Measurements from ENCODE around the gene KRT32. TPM values are rescaled to one million over a fixed set of nuclear protein-coding genes. Genes with fewer than 3 reads are reported as not detected.

Gene KRT32
- total RNA-seq (2022; extraction: Qiagen RNA extraction) = 0.05 to 0.07 TPM (median 0.06 TPM) in 3 of 5 replicates, not detected in the others

DNA sequence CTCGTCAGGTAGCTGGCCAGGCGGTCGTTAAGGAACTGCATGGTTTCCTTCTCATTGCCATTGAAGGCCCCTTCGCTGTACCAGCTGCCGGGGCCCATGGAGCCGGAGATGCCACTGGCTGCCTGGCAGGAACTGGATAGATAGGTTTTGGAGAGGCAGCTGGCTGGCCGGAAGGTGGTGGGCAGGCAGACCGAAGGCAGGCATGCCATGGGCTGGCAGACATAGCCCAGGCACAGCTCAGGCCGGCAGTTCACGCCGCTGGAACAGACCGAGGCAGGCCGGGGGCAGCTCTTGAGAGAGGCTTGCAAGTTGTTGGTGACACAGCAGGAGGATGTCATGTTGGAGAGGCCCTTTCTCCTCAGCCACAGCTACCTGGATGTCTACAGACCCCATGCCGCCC, at the start of gene KRT32:
TSS of gene KRT32 (minus strand) at position 399 of the 400 bp plus-strand sequence. CDS start at position 338, 61 bp downstream.

DNA sequence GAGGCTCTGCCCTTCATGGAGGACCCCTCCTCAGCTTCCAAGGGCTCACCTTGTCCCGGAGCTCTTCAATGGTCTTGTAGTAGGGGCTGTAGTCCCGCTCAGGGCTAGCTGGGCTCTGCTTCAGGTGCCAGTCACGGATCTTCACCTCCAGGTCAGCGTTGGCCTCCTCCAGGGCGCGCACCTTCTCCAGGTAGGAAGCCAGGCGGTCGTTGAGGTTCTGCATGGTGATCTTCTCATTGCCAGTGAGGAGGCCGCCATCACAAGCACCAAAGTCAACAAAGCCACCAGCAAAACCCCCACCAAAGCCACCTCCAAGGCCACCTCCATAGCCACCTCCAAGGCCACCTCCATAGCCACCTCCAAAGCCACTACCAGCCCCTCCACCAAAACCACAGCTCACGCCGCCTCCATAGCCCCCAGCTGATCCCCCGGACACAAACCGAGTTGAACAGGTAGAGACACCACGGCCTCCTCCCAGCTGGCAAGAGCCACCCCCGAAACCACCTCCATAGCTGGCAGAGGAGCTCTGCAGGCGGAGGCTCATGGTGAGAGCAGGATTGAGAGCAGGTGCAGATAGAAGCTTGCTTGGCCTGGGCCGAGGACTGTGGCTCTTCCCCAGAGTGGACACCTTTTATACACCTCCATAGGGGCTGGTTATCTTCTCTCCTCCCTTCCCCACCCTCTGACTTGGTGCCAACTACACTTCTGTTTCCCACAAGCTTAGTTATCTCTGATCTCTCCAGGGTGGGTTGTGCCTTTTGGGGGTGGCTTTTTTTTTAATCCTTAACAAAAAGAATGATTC, 38.0 kb upstream of the KRT32 start, which contains the start of gene KRT13:
TSS of gene KRT13 (minus strand) at position 606 of the 802 bp plus-strand sequence. CDS start at position 544, 62 bp downstream.

DNA sequence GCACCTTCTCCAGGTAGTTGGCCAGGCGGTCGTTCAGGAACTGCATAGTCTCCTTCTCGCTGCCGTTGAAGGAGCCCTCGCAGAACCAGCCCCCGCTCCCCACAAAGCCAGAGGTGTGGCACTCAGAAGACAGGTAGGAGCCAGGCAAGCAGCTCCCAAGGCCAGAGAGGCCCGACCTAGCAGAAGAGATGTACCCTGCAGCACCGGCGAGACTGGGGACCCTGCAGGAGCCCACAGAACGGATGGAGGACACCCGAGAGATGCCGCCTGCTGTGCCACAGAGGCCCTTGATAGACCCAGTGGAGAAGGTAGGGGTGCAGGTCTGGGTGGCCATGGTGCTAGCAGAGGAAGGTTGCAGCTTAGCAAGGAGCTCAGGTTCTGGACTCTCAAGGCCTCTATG, 22.3 kb upstream of the KRT32 start, which contains the start of gene KRT36:
TSS of gene KRT36 (minus strand) at position 380 of the 400 bp plus-strand sequence. CDS start at position 334, 46 bp downstream.

DNA sequence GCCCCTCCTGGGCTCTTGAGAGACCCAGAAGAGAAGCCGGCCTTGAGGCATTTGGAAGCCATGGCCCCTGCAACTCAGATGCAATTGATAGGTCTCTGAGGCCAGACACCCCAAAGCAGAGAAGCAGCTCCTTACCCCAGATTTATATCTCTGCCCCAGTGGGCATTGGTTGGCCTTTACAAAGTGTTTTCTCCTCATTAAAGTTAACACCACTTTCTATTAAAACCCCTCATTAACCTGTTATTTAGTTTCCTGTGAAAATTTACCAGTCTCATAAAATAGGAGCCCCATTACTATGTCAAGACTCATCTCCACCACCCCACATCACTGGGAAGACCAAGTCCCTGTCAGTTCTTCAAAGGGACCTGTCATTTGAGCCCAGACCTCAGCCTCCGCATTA, 13.8 kb upstream of the KRT32 start, which contains the start of gene KRT35:
TSS of gene KRT35 (minus strand) at position 116 of the 400 bp plus-strand sequence. CDS start at position 62, 54 bp downstream.

DNA sequence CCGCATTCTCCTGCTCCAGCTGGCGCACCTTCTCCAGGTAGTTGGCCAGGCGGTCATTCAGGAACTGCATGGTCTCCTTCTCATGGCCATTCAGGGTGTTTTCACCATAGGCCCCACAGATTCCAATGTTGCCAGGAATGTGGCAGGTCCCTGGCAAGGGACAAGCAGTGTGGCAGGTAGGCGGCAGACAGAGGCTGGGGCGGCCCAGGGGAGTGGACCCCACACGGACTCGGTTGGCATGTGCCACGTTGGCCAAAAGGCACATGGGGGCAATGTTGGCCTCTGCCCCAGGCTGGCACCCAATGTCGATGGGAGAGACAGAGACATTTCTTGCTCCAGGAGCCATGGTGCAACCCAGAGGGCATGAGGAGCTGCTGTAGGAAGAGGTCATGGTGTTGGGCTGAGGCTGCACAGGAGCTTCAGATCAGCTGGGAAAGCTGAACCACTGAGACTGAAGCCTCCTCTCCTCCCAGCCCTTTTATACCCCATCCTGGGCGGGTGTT, 26.6 kb downstream of the KRT32 start, which contains the start of gene KRT38:
TSS of gene KRT38 (minus strand) at position 453 of the 503 bp plus-strand sequence. CDS start at position 391, 62 bp downstream.

DNA sequence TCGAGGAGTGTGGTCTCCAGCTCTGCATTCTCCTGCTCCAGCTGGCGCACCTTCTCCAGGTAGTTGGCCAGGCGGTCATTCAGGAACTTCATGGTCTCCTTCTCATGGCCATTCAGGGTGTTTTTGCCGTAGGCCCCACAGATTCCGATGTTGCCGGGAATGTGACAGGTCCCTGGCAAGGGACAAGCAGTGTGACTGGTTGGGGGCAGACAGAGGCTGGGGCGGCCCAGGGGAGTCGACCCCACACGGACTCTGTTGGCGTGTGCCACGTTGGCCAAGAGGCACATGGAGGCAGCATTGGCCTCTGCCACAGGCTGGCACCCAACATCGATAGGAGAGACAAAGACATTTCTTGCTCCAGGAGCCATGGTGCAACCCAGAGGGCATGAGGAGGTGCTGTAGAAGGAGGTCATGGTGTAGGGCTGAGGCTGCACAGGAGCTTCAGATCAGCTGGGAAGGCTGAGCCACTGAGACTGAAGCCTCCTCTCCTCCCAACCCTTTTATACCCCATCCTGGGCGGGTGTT, 43.0 kb downstream of the KRT32 start, which contains the start of gene KRT37:
TSS of gene KRT37 (minus strand) at position 475 of the 525 bp plus-strand sequence. CDS start at position 413, 62 bp downstream.

Other genes with a start within 250 kb of the KRT32 start
- gene KRTAP9-2, start 240.7 kb downstream of the KRT32 start, total RNA-seq (2022; extraction: Qiagen RNA extraction) = not detected in 5 replicates
- gene KRTAP9-3, start 234.9 kb downstream of the KRT32 start, total RNA-seq (2022; extraction: Qiagen RNA extraction) = not detected in 5 replicates
- gene KRTAP9-8, start 229.4 kb downstream of the KRT32 start, total RNA-seq (2022; extraction: Qiagen RNA extraction) = not detected in 5 replicates
- gene KRTAP9-4, start 217.7 kb downstream of the KRT32 start, total RNA-seq (2022; extraction: Qiagen RNA extraction) = not detected in 5 replicates
- gene KRTAP9-9, start 212.0 kb downstream of the KRT32 start, total RNA-seq (2022; extraction: Qiagen RNA extraction) = not detected in 5 replicates
- not detected in 5 replicates for gene KRTAP9-6, start 202.0 kb downstream of the KRT32 start, total RNA-seq (2022; extraction: Qiagen RNA extraction)
- gene KRTAP9-7, start 191.7 kb downstream of the KRT32 start, total RNA-seq (2022; extraction: Qiagen RNA extraction) = not detected in 5 replicates
- not detected in 5 replicates for gene KRTAP29-1, start 164.5 kb downstream of the KRT32 start, total RNA-seq (2022; extraction: Qiagen RNA extraction)
- not detected in 5 replicates for gene KRTAP16-1, start 158.1 kb downstream of the KRT32 start, total RNA-seq (2022; extraction: Qiagen RNA extraction)
- gene KRTAP17-1, start 151.7 kb downstream of the KRT32 start, total RNA-seq (2022; extraction: Qiagen RNA extraction) = not detected in 5 replicates
- gene KRT33A, start 116.6 kb downstream of the KRT32 start, total RNA-seq (2022; extraction: Qiagen RNA extraction) = not detected in 5 replicates
- gene KRT33B, start 97.6 kb downstream of the KRT32 start, total RNA-seq (2022; extraction: Qiagen RNA extraction) = not detected in 5 replicates
- gene KRT34, start 85.1 kb downstream of the KRT32 start, total RNA-seq (2022; extraction: Qiagen RNA extraction) = 0.22 to 0.52 TPM (median 0.46 TPM) in 5 replicates
- not detected in 5 replicates for gene KRT31, start 69.8 kb downstream of the KRT32 start, total RNA-seq (2022; extraction: Qiagen RNA extraction)
- not detected in 5 replicates for gene KRT37, start 42.8 kb downstream of the KRT32 start, total RNA-seq (2022; extraction: Qiagen RNA extraction)
- gene KRT38, start 26.4 kb downstream of the KRT32 start, total RNA-seq (2022; extraction: Qiagen RNA extraction) = not detected in 5 replicates
- gene KRT35, start 13.8 kb upstream of the KRT32 start, total RNA-seq (2022; extraction: Qiagen RNA extraction) = not detected in 5 replicates
- not detected in 5 replicates for gene KRT36, start 22.5 kb upstream of the KRT32 start, total RNA-seq (2022; extraction: Qiagen RNA extraction)
- 0.09 to 0.29 TPM (median 0.24 TPM) in 5 replicates for gene KRT13, start 38.2 kb upstream of the KRT32 start, total RNA-seq (2022; extraction: Qiagen RNA extraction)
- gene KRT15, start 51.5 kb upstream of the KRT32 start, total RNA-seq (2022; extraction: Qiagen RNA extraction) = 2.1 to 3.9 TPM (median 3.2 TPM) in 5 replicates
- 40.6 to 55.7 TPM (median 46.2 TPM) in 5 replicates for gene KRT19, start 60.9 kb upstream of the KRT32 start, total RNA-seq (2022; extraction: Qiagen RNA extraction)
- not detected in 5 replicates for gene KRT9, start 104.7 kb upstream of the KRT32 start, total RNA-seq (2022; extraction: Qiagen RNA extraction)
- gene KRT14, start 119.5 kb upstream of the KRT32 start, total RNA-seq (2022; extraction: Qiagen RNA extraction) = 0.08 to 0.17 TPM (median 0.13 TPM) in 4 of 5 replicates, not detected in the other
- gene KRT16, start 145.4 kb upstream of the KRT32 start, total RNA-seq (2022; extraction: Qiagen RNA extraction) = 0.51 to 1.3 TPM (median 1.1 TPM) in 5 replicates
- gene KRT17, start 157.2 kb upstream of the KRT32 start, total RNA-seq (2022; extraction: Qiagen RNA extraction) = 0.54 to 1.9 TPM (median 0.78 TPM) in 5 replicates
- gene EIF1, start 221.5 kb upstream of the KRT32 start, total RNA-seq (2022; extraction: Qiagen RNA extraction) = 1,220 to 1,509 TPM (median 1,323 TPM) in 5 replicates
- gene GAST, start 244.9 kb upstream of the KRT32 start, total RNA-seq (2022; extraction: Qiagen RNA extraction) = 0.38 to 0.59 TPM in 2 of 5 replicates, not detected in the others

Data from A549 treated with Hydrocortisone at 1 μM for 4 hours (cell line).